GM18517 (cell line): ENCODE results near the gene NBPF3.

Experiments
- ATAC-seq: cut with Tn5 transposase; IDR thresholded peaks from one replicate; pipeline ENCODE4 v1.9.1; 2021; ENCODE audit warnings: mild to moderate bottlenecking, moderate library complexity; ENCODE audit not compliant: unreplicated experiment

NBPF3 gene

DNA sequence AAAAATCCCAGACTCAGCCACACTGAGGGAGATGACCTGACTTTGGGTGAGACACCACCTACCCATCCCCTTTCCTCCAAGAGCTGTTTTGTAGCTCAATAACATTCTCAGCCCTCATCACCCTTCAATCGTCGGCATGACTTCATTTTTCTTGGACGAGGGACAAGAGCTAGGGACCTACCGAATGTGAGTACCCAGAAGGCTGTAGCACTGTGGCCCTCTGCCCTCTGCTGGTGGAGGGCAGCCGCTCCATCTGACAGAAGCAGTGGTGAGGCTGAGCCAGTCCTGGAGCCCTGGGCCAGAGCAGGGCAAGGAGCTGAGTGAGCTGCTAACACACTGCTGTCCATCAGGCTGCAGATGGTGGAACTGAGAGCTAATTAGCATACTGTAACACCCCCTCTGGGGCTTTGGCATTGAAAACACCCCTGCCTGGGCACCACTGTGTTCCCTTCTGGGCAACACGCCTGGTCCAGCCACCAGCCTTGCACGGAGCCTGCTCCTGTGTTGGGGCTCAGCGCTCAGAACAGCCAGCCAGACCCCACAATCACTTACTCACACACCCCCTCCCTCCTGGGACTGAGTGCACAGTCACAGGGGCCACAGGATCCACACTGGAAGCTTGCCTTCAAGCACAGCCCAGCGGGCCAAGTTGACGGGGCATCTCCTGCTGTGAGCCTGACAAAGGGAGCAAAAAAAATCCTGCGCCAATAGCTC lies 51.0 kb downstream of the NBPF3 start:
- no peak for ATAC-seq

DNA sequence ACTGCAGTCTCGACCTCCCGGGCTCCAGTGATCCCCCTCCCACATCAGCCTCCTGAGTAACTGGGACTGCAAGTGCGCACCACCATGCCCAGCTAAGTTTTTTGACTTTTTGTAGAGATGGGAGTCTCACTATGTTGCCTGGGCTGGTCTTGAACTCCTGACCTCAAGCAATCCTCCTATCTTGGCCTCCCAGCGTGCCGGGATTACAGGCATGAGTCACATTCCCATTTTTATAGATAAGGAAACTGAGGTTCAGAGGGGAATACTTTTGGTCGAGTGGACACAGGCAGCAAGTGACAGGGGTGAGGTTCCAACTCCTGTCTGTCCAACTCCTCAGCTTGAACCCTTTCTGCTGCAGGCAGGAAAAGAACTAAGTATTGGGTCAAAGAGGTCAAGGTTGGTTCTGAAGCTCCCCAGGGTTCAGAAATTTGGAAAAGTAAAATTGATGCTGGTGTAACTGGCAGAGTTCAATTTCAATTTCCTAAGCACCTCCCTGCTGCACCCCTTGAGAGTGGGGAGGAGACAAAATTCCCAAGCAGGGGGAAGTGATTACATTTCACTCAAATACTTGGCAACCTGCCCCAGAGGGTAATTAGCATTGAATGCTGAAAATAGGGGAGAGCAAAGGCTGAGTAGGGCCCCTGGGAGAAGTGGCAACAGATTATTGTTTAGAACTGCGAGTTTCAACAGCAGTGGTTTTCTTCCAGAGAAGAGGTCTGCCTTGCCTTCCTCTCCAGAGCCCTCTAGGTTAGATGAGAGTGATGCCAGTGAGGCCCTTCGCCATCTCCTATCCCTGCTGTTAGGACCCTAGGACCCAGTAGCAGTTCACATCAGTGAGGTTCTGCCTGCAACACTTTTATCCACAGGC lies 51.8 kb downstream of the NBPF3 start:
- no peak for ATAC-seq

DNA sequence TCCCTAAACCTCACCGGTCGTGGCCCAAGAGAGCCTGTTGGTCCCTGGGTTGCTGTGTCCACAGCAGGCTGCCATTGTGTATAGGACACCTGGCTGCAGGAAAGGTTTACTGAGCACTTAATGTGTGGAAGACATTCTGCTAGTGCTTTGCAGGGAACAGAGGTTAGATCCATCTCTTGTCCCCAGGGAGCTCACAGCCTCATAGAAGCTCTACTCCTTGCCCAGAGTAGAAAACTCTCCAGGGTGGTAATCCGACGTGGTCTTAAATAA lies 52.4 kb downstream of the NBPF3 start:
- ATAC-seq, result no peak

- ATAC-seq, result no peak
Observed at GRCh38 chr1:21494196-21494595, 54.3 kb downstream of the NBPF3 start.

- ATAC-seq, result no peak
Observed at GRCh38 chr1:21495225-21495820, 55.4 kb downstream of the NBPF3 start.

GRCh38 chr1:21496063-21496462 lies 56.1 kb downstream of the NBPF3 start:
- ATAC-seq, result no peak

DNA sequence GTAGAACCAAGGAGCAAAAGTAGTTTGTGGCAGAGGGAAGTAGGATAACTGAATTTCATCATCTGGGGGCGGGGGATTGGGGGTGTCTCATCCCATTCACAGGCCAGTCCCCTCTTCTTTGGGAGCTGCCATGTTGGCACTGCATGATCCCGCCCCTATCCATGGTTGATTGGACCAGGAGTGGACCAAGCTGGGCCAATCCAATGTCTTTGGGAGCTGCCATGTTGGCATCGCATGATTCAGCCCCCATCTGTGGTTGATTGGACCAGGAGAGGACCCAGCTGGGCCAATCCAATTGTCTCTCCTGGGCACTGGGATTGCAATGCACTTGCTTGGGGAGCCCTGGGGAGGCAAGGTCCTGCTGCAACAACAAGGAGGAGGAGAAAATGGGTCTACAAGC lies 56.9 kb downstream of the NBPF3 start:
- no peak for ATAC-seq

DNA sequence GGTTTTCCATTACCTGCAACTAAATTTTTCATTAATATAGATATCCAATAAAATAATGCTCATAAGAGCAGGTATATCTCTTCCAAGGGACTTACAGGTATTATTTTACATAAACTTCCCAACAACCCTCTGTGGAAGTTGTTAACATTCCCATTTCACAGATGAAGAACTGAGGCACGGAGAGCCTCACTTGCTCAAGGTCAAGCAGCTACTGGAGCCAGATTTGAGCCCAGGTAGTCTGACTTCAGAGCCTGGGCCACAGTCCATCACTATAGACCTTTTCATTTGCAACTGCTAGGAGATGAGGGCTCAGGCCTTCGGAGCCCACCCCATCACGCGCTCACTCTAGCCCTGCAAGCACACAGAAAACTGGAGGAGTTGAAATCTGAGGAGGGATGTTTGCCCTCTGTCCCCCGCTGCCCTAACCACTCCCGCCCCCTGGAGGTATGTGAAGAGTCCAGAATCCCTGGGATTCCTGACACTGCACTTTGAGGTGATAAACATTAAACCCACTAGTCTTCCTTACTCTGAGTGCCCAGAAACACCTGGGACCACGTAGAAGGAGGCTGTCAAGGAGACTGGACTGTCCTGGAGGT lies 57.6 kb downstream of the NBPF3 start:
- no peak for ATAC-seq

GRCh38 chr1:21499283-21499950 lies 59.5 kb downstream of the NBPF3 start:
- ATAC-seq, result no peak

DNA sequence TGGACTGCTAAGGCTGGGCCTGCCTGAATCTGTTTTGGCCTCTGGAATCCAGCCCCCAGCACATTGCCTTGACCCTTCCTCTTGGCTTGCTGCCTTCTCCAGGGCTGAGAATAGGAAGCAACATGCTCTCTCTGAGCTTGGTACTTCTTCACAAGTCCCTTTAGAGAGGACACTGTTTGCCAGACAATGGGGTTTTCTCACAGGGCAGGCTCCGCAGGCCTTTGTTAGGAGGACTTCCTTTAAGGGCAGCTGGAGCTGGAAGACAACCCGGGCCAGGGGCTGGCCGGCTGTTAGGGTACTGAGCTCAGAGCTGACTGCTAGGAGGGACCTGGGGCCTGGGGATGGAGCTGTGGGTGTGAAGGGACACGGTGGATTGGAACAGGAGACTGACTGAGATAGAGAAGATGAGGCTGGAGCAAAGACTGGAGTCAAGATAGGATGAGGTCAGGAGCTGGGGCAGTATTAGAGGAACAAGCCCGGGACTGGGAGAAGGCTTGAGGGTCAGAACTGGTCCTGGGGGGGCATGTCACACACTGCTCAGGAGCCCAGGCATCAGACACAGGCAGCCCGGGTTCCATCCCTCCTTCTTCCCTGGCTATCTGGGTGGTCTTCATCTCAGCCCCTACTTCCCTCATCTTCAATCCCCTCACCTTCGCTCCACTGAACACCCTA lies 63.9 kb downstream of the NBPF3 start:
- ATAC-seq, result no peak

GRCh38 chr1:21506804-21507203 lies 66.9 kb downstream of the NBPF3 start:
- no peak for ATAC-seq

DNA sequence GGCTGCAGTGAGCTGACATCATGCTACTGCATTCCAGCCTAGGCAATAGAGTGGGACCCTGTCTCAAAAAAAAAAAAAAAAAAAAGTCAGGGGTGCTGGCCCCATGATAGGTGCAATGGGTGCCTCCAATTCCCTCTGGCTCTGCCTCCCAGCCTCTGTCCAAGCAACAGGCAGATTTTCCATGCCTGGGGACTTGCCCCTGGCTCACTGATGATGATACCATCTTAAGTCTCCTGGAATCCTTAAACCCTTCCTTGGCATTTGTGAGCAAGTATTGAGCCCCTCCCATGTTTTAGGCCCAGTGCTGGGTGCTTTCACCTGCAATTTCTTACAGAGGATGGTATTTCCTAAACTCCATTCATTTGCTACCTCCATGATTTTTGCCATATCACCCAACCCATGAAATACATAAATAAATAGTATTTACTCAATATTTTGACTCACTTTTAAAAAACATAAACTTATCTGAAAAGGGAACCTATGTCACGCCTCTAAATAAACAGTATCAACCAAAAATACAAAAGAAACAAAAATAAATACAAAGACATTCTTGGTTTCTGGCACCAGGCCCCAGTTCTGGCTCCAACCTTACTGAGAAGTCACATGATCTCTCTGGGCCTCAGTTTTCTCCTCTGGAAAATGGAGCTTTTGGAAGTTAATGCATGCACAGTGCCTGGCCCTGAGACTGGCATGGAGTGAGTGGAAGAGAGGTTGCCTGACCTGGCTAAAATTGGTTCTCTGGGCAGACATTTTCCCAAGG lies 67.8 kb downstream of the NBPF3 start:
- no peak for ATAC-seq

DNA sequence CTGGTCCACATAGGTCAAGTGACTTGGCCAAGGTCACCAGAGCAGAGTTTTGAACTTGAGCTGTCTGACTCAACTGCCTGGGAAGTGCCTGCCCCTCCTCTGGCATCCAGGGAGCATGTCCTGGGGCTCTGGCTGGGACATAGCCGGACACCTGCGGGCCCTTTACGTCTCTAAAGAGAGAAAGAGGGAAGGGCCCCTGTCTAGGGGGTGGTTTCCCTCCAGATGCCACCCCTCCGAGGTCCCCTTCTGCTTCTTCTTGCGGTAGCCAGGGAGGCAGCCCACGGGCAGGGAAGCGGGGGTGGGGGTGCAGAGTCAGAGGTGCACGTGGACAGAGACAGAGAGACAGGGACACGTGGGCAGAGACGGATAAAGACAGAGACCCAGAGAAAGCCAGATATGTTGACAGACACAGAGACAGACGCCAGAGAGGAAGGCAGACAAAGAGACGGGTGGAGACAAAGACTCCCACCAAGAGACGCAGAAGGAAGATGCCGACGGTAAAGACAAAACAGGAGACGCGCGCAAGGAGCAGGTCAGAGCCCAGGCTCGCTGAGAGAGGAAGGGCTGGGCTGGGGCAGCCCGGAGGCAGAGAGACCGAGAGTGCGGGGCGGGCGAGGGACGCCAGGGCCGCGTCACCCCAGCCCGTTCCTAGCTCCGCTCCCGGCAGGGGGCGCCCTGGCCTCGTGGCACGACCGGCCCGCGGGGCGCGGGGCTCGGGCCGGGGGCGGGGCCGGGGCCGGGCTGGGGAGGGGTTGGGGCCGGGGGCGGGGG lies 68.8 kb downstream of the NBPF3 start:
- ATAC-seq, result no peak

GRCh38 chr1:21509351-21510112 lies 69.6 kb downstream of the NBPF3 start, which contains the start of gene ALPL:
Gene ALPL, plus strand, starts transcription at chr1:21509423. Its CDS starts 44,659 bp downstream, at chr1:21554082.
- ATAC-seq, result no peak

GRCh38 chr1:21510113-21510493 lies 70.2 kb downstream of the NBPF3 start:
- ATAC-seq, result no peak

DNA sequence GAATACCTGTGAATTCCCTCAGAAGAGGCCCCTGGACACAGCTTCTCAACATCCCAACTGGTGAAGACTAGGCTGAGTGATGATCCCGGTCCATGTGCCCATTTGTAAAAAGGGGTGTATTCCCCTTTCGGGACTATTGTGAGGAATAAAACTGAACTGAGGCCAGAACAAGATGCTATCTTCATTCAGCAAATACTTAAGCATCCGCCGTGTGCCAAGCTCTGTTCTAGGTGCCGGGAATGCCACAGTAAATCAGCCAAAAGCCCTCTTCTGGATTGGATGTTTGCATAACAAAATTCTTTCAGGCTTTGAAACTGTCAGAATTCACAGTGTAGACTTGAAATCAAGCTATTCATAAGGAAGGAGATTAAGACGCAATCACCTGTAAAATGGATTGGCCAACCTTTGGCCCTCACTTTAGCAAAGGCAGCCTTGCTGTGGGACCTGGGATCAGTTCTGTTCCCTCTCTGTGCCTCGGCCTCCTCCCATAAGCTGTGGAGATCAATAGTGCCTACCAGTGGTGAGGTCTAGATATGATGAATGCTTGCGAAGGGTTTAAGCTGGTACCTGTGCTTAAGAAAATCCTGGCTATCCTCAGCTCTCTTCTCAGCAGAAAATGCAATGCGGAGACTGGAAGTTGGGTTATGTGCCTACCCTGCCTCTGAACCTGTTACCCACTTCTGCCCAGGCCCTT lies 71.1 kb downstream of the NBPF3 start:
- ATAC-seq, result no peak

DNA sequence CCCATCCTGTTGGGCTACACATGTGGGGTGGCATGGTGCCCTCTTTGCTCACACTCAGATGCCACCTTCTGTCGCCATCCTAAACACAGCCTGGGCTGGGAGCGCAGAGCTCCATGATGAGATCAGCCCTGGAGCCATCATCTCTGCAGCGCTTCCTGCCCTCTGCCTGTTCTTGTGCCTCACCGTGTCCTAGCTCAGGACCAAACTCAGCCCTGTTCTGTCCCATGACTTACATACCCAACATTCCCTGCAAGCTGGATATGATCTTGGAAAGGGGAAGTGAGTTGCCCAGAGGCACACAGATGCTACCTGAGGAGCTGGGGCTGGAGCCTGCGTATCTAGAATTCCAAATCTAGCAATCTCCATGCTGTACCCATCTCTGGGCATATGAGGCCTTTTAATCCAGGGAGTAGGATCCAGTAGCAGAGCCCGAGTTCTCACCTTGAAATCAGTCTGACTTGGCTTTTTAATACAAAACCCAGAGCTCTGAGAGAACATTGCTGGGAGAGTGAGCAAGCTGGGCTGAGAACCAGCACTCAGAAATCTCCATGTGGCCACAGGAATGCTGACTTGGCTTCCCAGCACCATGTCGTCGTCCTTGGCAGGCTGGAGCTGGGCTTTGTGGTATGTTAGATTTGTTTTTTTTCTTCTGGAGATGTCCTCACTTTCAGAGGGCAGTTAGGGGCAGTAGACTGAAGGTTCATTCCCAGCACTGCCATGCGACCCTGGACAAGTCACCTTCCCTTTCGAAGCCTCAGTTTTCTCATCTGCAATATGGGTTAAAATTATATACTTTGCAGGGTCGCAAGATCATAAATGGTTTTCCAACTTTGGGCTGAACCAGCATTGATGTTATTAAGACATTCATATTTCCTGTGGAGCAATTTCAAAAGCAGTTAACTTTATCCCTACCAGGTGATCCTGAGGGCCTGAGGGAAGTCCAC lies 71.9 kb downstream of the NBPF3 start:
- ATAC-seq, result no peak
